HCT116 (cell line): ENCODE results near the gene ZEB2. TPM values are rescaled to one million over a fixed set of nuclear protein-coding genes. Genes with fewer than 3 reads are reported as not detected.

ENCODE experiments used
- ATAC-seq: fragments of 200-7000 bp; cut with Tn5 transposase; 2 replicates; pipeline ENCODE4 v1.9.1; 2020; ENCODE audit warnings: mild to moderate bottlenecking, moderate library complexity
- BruUV-seq: library from RNA; stranded (reverse); fragments of 400-500 nt; replicated peaks from 2 replicates; lab custom pipeline; 2021; lab: Mats Ljungman, UMichigan
- CTCF ChIA-PET: fragments of 300-600 bp; sonication (Branson Sonifier 250); formaldehyde crosslinking; loops from one replicate; lab custom pipeline; 2021; ENCODE audit warnings: antibody characterized with exemption; lab: Charles Lee
- POLR2A ChIA-PET: fragments of 300-600, 350-600 bp; sonication (Branson Sonifier 250); formaldehyde crosslinking; loops from one replicate; lab custom pipeline; 2021; ENCODE audit warnings: antibody characterized with exemption; lab: Charles Lee
- RAD21 ChIA-PET, 2 experiments: fragments of 300-600 bp; sonication (Branson Sonifier 250); formaldehyde crosslinking; loops; one replicate each; lab custom pipeline; 2023; ENCODE audit warnings: low total read pairs in 2 of 2; ENCODE audit not compliant: uncharacterized antibody in 2 of 2, unreplicated experiment in 2 of 2, low non-redundant PET in 1 of 2; lab: Charles Lee
- DNase-seq: peaks from one replicate; pipeline ENCODE4 v3.0.0-alpha.2; 2010; ENCODE audit warnings: low read depth, low spot score
- H2AFZ ChIP-seq: fragments of 200-600 bp; shearing (Covaris generic), sonication (generic); 2 replicates; pipeline ENCODE4 v1.6.1; 2017; ENCODE audit warnings: low read depth, mixed run types, mixed read lengths, antibody characterized with exemption, low read length; ENCODE audit not compliant: poor library complexity, severe bottlenecking
- H3K27ac ChIP-seq: 2 replicates; pipeline ENCODE4 v1.5.1; 2012; ENCODE audit warnings: low read depth, low read length
- H3K27me3 ChIP-seq: fragments of 200-600 bp; sonication (generic); 2 replicates; pipeline ENCODE4 v1.6.1; 2016; ENCODE audit warnings: mixed run types, low read length, mixed read lengths; ENCODE audit not compliant: insufficient read depth
- H3K36me3 ChIP-seq, 2 experiments: fragments of 200-500 bp in 1 of 2; fragments of 200-600 bp in 1 of 2; sonication (Bioruptor generic) in 1 of 2; sonication (generic) in 1 of 2; 2 replicates each; pipeline versions ENCODE4 v1.5.1 to v1.6.1; 2014 to 2016; ENCODE audit warnings: low read length in 2 of 2, inconsistent platforms in 1 of 2, mixed read lengths in 1 of 2, mixed run types in 1 of 2; ENCODE audit not compliant: insufficient read depth in 2 of 2, control insufficient read depth in 1 of 2
- H3K4me1 ChIP-seq, 2 experiments: fragments of 200-600 bp in 1 of 2; sonication (generic) in 1 of 2; 2 replicates each; pipeline versions ENCODE4 v1.5.1 to v1.6.1; 2012 to 2017; ENCODE audit warnings: low read length in 2 of 2, inconsistent platforms in 1 of 2, mild to moderate bottlenecking in 1 of 2, mixed read lengths in 1 of 2, mixed run types in 1 of 2, moderate library complexity in 1 of 2; ENCODE audit not compliant: insufficient read depth in 2 of 2, control insufficient read depth in 1 of 2
- H3K4me2 ChIP-seq: fragments of 200-600 bp; sonication (generic); 2 replicates; pipeline ENCODE4 v1.6.1; 2017; ENCODE audit warnings: mixed run types, low read length, mixed read lengths
- H3K4me3 ChIP-seq, 2 experiments: fragments of 200-600 bp in 1 of 2; sonication (generic) in 1 of 2; replicated peaks in 1 of 2; 2 replicates each; pipeline ENCODE4 v1.5.1; 2011 to 2016; ENCODE audit warnings: low read length in 2 of 2, control low read depth in 1 of 2, low read depth in 1 of 2, mild to moderate bottlenecking in 1 of 2, mixed read lengths in 1 of 2, mixed run types in 1 of 2
- H3K79me2 ChIP-seq: fragments of 200-600 bp; sonication (generic); 2 replicates; pipeline ENCODE4 v1.6.1; 2017; ENCODE audit warnings: mild to moderate bottlenecking, mixed run types, low read length, moderate library complexity, mixed read lengths; ENCODE audit not compliant: insufficient read depth
- H3K9ac ChIP-seq: fragments of 200-600 bp; sonication (generic); 2 replicates; pipeline ENCODE4 v1.6.1; 2016; ENCODE audit warnings: low read length, mixed read lengths
- H3K9me2 ChIP-seq: fragments of 200-600 bp; sonication (generic), shearing (Covaris generic); 2 replicates; pipeline ENCODE4 v1.6.1; 2017; ENCODE audit warnings: mixed run types, mild to moderate bottlenecking, moderate library complexity; ENCODE audit not compliant: insufficient read depth
- H3K9me3 ChIP-seq, 2 experiments: fragments of 200-500 bp in 1 of 2; fragments of 200-600 bp in 1 of 2; sonication (Bioruptor generic) in 1 of 2; sonication (generic) in 1 of 2; 2 replicates each; pipeline ENCODE4 v1.6.1; 2014 to 2017; ENCODE audit warnings: low read length in 2 of 2, mixed read lengths in 2 of 2, inconsistent platforms in 1 of 2, low read depth in 1 of 2, mild to moderate bottlenecking in 1 of 2, mixed run types in 1 of 2, moderate library complexity in 1 of 2; ENCODE audit not compliant: control insufficient read depth in 1 of 2, insufficient read depth in 1 of 2
- H4K20me1 ChIP-seq: fragments of 200-600 bp; sonication (generic), shearing (Covaris generic); 2 replicates; pipeline ENCODE4 v1.6.1; 2017; ENCODE audit warnings: mixed run types, mild to moderate bottlenecking, moderate library complexity; ENCODE audit not compliant: insufficient read depth
- CBX3 ChIP-seq: IDR thresholded peaks from 2 replicates; pipeline ENCODE4 v1.6.1; 2012; ENCODE audit warnings: low read depth
- CEBPB ChIP-seq: IDR thresholded peaks from 2 replicates; pipeline ENCODE4 v1.6.1; 2012; ENCODE audit warnings: low read depth
- ELF1 ChIP-seq: IDR thresholded peaks from 2 replicates; pipeline ENCODE4 v1.6.1; 2012; ENCODE audit warnings: low read depth, borderline replicate concordance
- EZH2 ChIP-seq: fragments of 200-600 bp; sonication (generic); IDR thresholded peaks from 2 replicates; pipeline ENCODE4 v1.6.1; 2017; ENCODE audit warnings: antibody characterized with exemption, mixed run types
- EZH2phosphoT487 ChIP-seq: fragments of 200-600 bp; IDR thresholded peaks from 2 replicates; pipeline ENCODE4 v1.6.1; 2018; ENCODE audit warnings: antibody characterized with exemption, borderline replicate concordance
- FOSL1 ChIP-seq: IDR thresholded peaks from 2 replicates; pipeline ENCODE4 v1.6.1; 2012; ENCODE audit warnings: low read depth
- POLR2A ChIP-seq: IDR thresholded peaks from 2 replicates; pipeline ENCODE4 v1.7.0; 2011; ENCODE audit warnings: borderline replicate concordance; ENCODE audit not compliant: insufficient read depth, insufficient read length; ENCODE audit errors: extremely low read depth
- POLR2AphosphoS5 ChIP-seq: IDR thresholded peaks from 2 replicates; pipeline ENCODE4 v1.6.1; 2011; ENCODE audit warnings: mild to moderate bottlenecking, low read depth, low read length, moderate library complexity
- RAD21 ChIP-seq: IDR thresholded peaks from 2 replicates; pipeline ENCODE4 v1.6.1; 2012; ENCODE audit warnings: low read depth, mild to moderate bottlenecking
- SIN3A ChIP-seq: IDR thresholded peaks from 2 replicates; pipeline ENCODE4 v1.6.1; 2012; ENCODE audit warnings: low read depth
- SRF ChIP-seq: IDR thresholded peaks from 2 replicates; pipeline ENCODE4 v1.6.1; 2012; ENCODE audit warnings: low read depth
- TCF7L2 ChIP-seq: IDR thresholded peaks from 2 replicates; pipeline ENCODE4 v1.7.0; 2011; ENCODE audit warnings: borderline replicate concordance, inconsistent platforms; ENCODE audit not compliant: insufficient read depth, insufficient read length; ENCODE audit errors: extremely low read depth
- YY1 ChIP-seq: IDR thresholded peaks from 2 replicates; pipeline ENCODE4 v1.6.1; 2011; ENCODE audit warnings: low read length, low read depth, moderate library complexity, mild to moderate bottlenecking; ENCODE audit not compliant: insufficient replicate concordance; ENCODE audit errors: extremely low read depth
- ZFX ChIP-seq: fragments of 450-650 bp; IDR thresholded peaks from 2 replicates; pipeline ENCODE4 v1.6.1; 2017
- intact Hi-C: fragments of 100-400 bp; cut with micrococcal nuclease; formaldehyde crosslinking; loops from 2 replicates; pipeline ENCODE4 v1.10.0; 2022
- total RNA-seq: library from RNA; stranded (reverse); gene quantifications from one replicate; pipeline ENCODE4 v1.2.1, GENCODE V29; 2021; ENCODE audit not compliant: unreplicated experiment
- TF ChIP-seq, protein P1 (sequence below): IDR thresholded peaks from 2 replicates; pipeline ENCODE4 v1.6.1; 2012
- TF ChIP-seq, protein P2 (sequence below): IDR thresholded peaks from 2 replicates; pipeline ENCODE4 v1.6.1; 2011; ENCODE audit warnings: mild to moderate bottlenecking, low read length, moderate library complexity; ENCODE audit not compliant: insufficient replicate concordance; ENCODE audit errors: extremely low read depth
- TF ChIP-seq, protein P3 (sequence below), 3 experiments: fragments of 200-600 bp in 1 of 3; sonication (generic) in 1 of 3; IDR thresholded peaks in 2 of 3; conservative IDR thresholded peaks in 1 of 3; 2 replicates each; pipeline ENCODE4 v1.5.1; 2012 to 2017; ENCODE audit warnings: low read depth in 2 of 3, low read length in 2 of 3, antibody characterized with exemption in 1 of 3, borderline replicate concordance in 1 of 3, control low read depth in 1 of 3, mild to moderate bottlenecking in 1 of 3, mixed read lengths in 1 of 3, mixed run types in 1 of 3, moderate library complexity in 1 of 3; ENCODE audit not compliant: insufficient read depth in 1 of 3

Gene ZEB2
- total RNA-seq, 1 experiment from 2014 or later, result 0.81 TPM

DNA sequence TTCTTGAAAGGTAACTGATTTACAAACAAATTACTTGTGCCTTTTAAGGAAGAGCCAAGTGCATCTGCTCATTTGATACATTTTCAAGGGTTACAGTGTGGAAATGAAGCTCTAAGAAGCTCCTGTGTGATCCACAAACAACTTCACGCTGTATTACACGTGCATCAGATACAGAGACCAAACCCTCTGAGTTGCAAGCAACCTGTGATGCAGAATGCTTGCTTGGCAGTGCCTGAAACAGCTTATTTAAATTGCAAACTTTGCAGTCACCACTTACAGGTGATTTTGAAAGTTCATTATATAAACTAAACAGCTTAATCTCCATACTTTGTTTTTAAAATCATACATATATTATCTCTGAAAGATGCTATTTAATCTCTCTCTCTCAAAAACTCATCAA is 50.1 kb downstream of the ZEB2 start:
- no peaks in the 10 kb centered on the region for H3K27me3 ChIP-seq
- TF ChIP-seq CBX3 (no peak), CEBPB (no peak), POLR2A (no peak), SIN3A (no peak), FOSL1 (no peak), EZH2phosphoT487 (no peak), SRF (no peak), ELF1 (no peak)
- intact Hi-C loops, result no loop called here
- no peaks in the 10 kb centered on the region for H4K20me1 ChIP-seq
- ChIA-PET POLR2A (no interaction called here), RAD21 (no interaction called here), CTCF (interaction anchor here (0.6 kb wide), 1 partner anchor 200 kb away, joined by 3 read pairs; no protein-coding TSS in a partner anchor)
- H3K4me1 ChIP-seq, result no peaks in the 10 kb centered on the region
- H2AFZ ChIP-seq, result no peak overlapping the region
- no peaks in the 10 kb centered on the region for H3K36me3 ChIP-seq
- no peak overlapping the region for H3K27ac ChIP-seq
- H3K4me3 ChIP-seq, result no peak overlapping the region
- ATAC-seq (no peak), DNase-seq (no peak)
- H3K79me2 ChIP-seq, result no peaks in the 10 kb centered on the region
- no peaks in the 10 kb centered on the region for H3K9me3 ChIP-seq
- no TSS peak for BruUV-seq
- H3K9me2 ChIP-seq, result no peaks in the 10 kb centered on the region
- H3K9ac ChIP-seq, result no peak overlapping the region
- no peak overlapping the region for H3K4me2 ChIP-seq

DNA sequence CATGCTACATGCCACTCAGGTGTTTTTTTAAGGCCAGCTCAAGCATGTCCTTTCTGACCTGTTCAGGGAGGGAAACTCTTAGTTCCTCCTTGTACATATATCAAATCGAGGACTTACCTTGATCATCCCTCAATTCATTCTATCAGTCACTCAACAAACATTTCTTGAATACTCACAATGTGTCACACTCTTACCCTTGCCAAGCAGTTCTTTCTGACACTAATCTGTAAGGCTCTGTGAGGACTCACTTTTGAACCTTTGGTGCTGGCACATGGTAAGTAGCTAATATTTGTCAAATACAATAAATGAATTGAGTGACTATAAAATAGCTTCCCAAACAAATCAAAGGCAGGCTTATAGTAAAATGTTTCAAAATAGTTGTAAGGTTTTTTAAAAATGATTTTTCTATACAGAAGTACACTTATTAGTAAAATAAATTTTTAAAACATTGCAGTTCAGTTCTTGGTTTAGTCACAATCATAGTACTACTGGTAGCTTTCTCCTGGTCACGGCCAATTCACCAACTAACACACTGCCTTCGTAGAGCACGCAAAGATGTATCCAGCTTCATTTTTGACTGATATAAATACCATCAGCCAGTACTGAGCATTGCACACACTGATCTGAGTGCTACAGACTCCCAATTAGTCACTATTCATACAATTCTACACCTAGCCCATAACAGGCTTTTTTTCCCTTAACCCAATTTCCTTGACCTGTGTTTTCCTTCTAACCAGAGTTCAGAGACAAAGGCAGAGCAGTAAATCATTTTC is 50.9 kb downstream of the ZEB2 start:
- no peaks in the 10 kb centered on the region for H3K27me3 ChIP-seq
- H2AFZ ChIP-seq, result no peak overlapping the region
- ATAC-seq (no peak), DNase-seq (no peak)
- H3K79me2 ChIP-seq, result no peaks in the 10 kb centered on the region
- no peak overlapping the region for H3K9ac ChIP-seq
- BruUV-seq, result no TSS peak
- POLR2A ChIA-PET, result no interaction called here
- H3K9me2 ChIP-seq, result no peaks in the 10 kb centered on the region
- CTCF ChIA-PET, result no interaction called here
- RAD21 ChIA-PET, result no interaction called here
- H3K4me2 ChIP-seq, result no peak overlapping the region
- H3K36me3 ChIP-seq, result no peaks in the 10 kb centered on the region
- no peak overlapping the region for H3K27ac ChIP-seq
- no peaks in the 10 kb centered on the region for H3K4me1 ChIP-seq
- intact Hi-C loops, result no loop called here
- no peaks in the 10 kb centered on the region for H4K20me1 ChIP-seq
- H3K4me3 ChIP-seq, result no peak overlapping the region
- H3K9me3 ChIP-seq, result no peaks in the 10 kb centered on the region
- no peak for TF ChIP-seq POLR2AphosphoS5
- TF ChIP-seq YY1, result no peak
- no peak for TF ChIP-seq EZH2phosphoT487
- TF ChIP-seq, protein P1, sequence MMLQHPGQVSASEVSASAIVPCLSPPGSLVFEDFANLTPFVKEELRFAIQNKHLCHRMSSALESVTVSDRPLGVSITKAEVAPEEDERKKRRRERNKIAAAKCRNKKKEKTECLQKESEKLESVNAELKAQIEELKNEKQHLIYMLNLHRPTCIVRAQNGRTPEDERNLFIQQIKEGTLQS, result no peak
- TF ChIP-seq, protein P2, sequence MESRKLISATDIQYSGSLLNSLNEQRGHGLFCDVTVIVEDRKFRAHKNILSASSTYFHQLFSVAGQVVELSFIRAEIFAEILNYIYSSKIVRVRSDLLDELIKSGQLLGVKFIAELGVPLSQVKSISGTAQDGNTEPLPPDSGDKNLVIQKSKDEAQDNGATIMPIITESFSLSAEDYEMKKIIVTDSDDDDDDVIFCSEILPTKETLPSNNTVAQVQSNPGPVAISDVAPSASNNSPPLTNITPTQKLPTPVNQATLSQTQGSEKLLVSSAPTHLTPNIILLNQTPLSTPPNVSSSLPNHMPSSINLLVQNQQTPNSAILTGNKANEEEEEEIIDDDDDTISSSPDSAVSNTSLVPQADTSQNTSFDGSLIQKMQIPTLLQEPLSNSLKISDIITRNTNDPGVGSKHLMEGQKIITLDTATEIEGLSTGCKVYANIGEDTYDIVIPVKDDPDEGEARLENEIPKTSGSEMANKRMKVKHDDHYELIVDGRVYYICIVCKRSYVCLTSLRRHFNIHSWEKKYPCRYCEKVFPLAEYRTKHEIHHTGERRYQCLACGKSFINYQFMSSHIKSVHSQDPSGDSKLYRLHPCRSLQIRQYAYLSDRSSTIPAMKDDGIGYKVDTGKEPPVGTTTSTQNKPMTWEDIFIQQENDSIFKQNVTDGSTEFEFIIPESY, result no peak
- TF ChIP-seq RAD21, result no peak
- TF ChIP-seq TCF7L2, result no peak
- TF ChIP-seq, protein P3, sequence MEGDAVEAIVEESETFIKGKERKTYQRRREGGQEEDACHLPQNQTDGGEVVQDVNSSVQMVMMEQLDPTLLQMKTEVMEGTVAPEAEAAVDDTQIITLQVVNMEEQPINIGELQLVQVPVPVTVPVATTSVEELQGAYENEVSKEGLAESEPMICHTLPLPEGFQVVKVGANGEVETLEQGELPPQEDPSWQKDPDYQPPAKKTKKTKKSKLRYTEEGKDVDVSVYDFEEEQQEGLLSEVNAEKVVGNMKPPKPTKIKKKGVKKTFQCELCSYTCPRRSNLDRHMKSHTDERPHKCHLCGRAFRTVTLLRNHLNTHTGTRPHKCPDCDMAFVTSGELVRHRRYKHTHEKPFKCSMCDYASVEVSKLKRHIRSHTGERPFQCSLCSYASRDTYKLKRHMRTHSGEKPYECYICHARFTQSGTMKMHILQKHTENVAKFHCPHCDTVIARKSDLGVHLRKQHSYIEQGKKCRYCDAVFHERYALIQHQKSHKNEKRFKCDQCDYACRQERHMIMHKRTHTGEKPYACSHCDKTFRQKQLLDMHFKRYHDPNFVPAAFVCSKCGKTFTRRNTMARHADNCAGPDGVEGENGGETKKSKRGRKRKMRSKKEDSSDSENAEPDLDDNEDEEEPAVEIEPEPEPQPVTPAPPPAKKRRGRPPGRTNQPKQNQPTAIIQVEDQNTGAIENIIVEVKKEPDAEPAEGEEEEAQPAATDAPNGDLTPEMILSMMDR (IDR thresholded peaks at IDR 0.05 in 2 of 3, conservative IDR thresholded peaks at IDR 0.05 in 1 of 3; ENCODE audit: borderline replicate concordance in 1 of 3, insufficient read depth in 1 of 3, low read depth in 2 of 3, low read length in 2 of 3), result no peak
- TF ChIP-seq SRF, result no peak
- TF ChIP-seq ZFX, result no peak
- no peak for TF ChIP-seq EZH2
